Gastrocnemius medialis (tissue), 4 donors: Measurements from ENCODE around the gene ZBTB37. TPM values are rescaled to one million over a fixed set of nuclear protein-coding genes. Genes with fewer than 3 reads are reported as not detected.

ENCODE experiments used
- ATAC-seq, 2 donors: fragments of 150-250 bp; one replicate each; pipeline ENCODE4 v1.9.1; 2016
- DNase-seq, 2 donors: peaks; one replicate each; pipeline ENCODE4 v3.0.0-alpha.2; 2019
- H3K27ac ChIP-seq, 4 donors: fragments of 200-600 bp; sonication (generic); 1 replicate in 1 of 4; 2 replicates in 3 of 4; pipeline ENCODE4 v1.5.1; 2016 to 2018; ENCODE audit warnings: mild to moderate bottlenecking in 2 of 4, moderate library complexity in 1 of 4
- H3K27me3 ChIP-seq, 3 donors: fragments of 200-600 bp; sonication (generic) in 2 of 3; 1 replicate in 1 of 3; 2 replicates in 2 of 3; pipeline versions ENCODE4 v1.5.1 to v1.6.0; 2016 to 2019; ENCODE audit warnings: mild to moderate bottlenecking in 1 of 3, moderate library complexity in 1 of 3
- H3K36me3 ChIP-seq, 2 donors: fragments of 200-600 bp; sonication (generic) in 1 of 2; one replicate each; pipeline ENCODE4 v1.5.1; 2017 to 2018
- H3K4me1 ChIP-seq, 2 donors: fragments of 200-600 bp; sonication (generic) in 1 of 2; one replicate each; pipeline ENCODE4 v1.5.1; 2016 to 2017; ENCODE audit warnings: mild to moderate bottlenecking in 2 of 2
- H3K4me3 ChIP-seq, 4 donors: fragments of 200-600 bp; sonication (generic) in 3 of 4; 1 replicate in 1 of 4; 2 replicates in 3 of 4; pipeline ENCODE4 v1.5.1; 2016 to 2019; ENCODE audit warnings: mild to moderate bottlenecking in 2 of 4
- H3K9me3 ChIP-seq, 3 donors: fragments of 200-600 bp; sonication (generic) in 2 of 3; 1 replicate in 1 of 3; 2 replicates in 2 of 3; pipeline ENCODE4 v1.5.1; 2016 to 2019
- CTCF ChIP-seq, 5 experiments: fragments of 450-650 bp in 3 of 5; fragments of 200-600 bp in 2 of 5; sonication (generic) in 2 of 5; IDR thresholded peaks in 4 of 5; conservative IDR thresholded peaks in 1 of 5; 1 replicate in 4 of 5; 2 replicates in 1 of 5; pipeline ENCODE4 v1.5.1; 2016 to 2019; ENCODE audit warnings: antibody characterized with exemption in 5 of 5, mild to moderate bottlenecking in 3 of 5, moderate library complexity in 3 of 5
- POLR2A ChIP-seq, 2 donors: fragments of 450-650 bp; IDR thresholded peaks; one replicate each; pipeline ENCODE4 v1.6.1; 2017; ENCODE audit warnings: antibody characterized with exemption in 2 of 2, mild to moderate bottlenecking in 2 of 2, moderate library complexity in 2 of 2
- in situ Hi-C, 4 donors: fragments of 200-750 bp; cut with MboI; loops; one replicate each; pipeline versions ENCODE4 v1.15.0 to v1.8.0; 2017; ENCODE audit warnings: low sequenced_read_pairs in 4 of 4
- intact Hi-C: fragments of 100-400 bp; cut with DNase I; formaldehyde crosslinking; loops from one replicate; pipeline ENCODE4 v1.15.1; 2023; ENCODE audit warnings: low total_unique reads
- total RNA-seq, 4 donors: library from RNA; depleted of rRNA; stranded (reverse); fragments of >200 nt; gene quantifications; one replicate each; pipeline versions ENCODE4 v1.1.0 to v1.2.3, GENCODE V29; 2016

Gene ZBTB37
- total RNA-seq = 10 to 100 TPM in 1 of 4 donors, 1 to 10 TPM in 3; 3.5 to 13.3 (median 4.0) TPM

- ATAC-seq = no peak
- intact Hi-C loops = loop anchor here (1.0 to 5.0 kb wide), 4 partner anchors 139 to 446 kb away; partner anchors contain the start of genes PRDX6 and RABGAP1L
- peaks cover 27 to 30% of the 10 kb centered on the region in 2 donors for H3K4me1 ChIP-seq
These were observed at the start of gene ZBTB37 for GRCh38 chr1:173868266-173869020. Gene ZBTB37 (plus strand): TSS chr1:173868380. CDS start chr1:173870226, 1,846 bp downstream.

GRCh38 chr1:173818459-173818858, 49.7 kb upstream of the ZBTB37 start:
- ATAC-seq (no peak), DNase-seq (no peak)
- intact Hi-C loops (no loop called here), in situ Hi-C loops (loop anchor here in 2 of 4 donors (25.0 kb wide), 2 partner anchors 381 to 1081 kb away; no protein-coding TSS in a partner anchor)
- Histone ChIP-seq H3K9me3 (no peaks in the 10 kb centered on the region), H3K27me3 (no peaks in the 10 kb centered on the region), H3K36me3 (no peaks in the 10 kb centered on the region), H3K4me1 (peaks cover 2 to 8% of the 10 kb centered on the region in 2 donors), H3K4me3 (no peak overlapping the region), H3K27ac (no peak overlapping the region)
- no peak for TF ChIP-seq CTCF (IDR thresholded peaks at IDR 0.05 in 4 of 5, conservative IDR thresholded peaks at IDR 0.05 in 1 of 5)
- TF ChIP-seq POLR2A (IDR thresholded peaks at IDR 0.05) = no peak

More at GRCh38 chr1:173868266-173869020, at the start of gene ZBTB37:
- H3K27ac ChIP-seq = peak within 1 kb of the TSS; percentile 90 to 96 (median 95)
- peak within 1 kb of the TSS; percentile 63 to 97 (median 85) for H3K4me3 ChIP-seq
- DNase-seq = peak; percentile 71 to 81
- peaks cover 0 to 31% of the 10 kb centered on the region in 2 donors for H3K36me3 ChIP-seq
- TF ChIP-seq POLR2A (IDR thresholded peaks at IDR 0.05) = no peak
- no peak for TF ChIP-seq CTCF (IDR thresholded peaks at IDR 0.05 in 4 of 5, conservative IDR thresholded peaks at IDR 0.05 in 1 of 5)
- no peaks in the 10 kb centered on the region for H3K27me3 ChIP-seq
- no peaks in the 10 kb centered on the region for H3K9me3 ChIP-seq
- in situ Hi-C loops = loop anchor here in 1 of 4 donors (25.0 kb wide), 1 partner anchor 1119 kb away; the partner anchor contains the start of gene CACYBP

GRCh38 chr1:173821680-173822079, 46.5 kb upstream of the ZBTB37 start:
- no peaks in the 10 kb centered on the region for H3K27me3 ChIP-seq
- intact Hi-C loops = loop anchor here (10.0 kb wide), 1 partner anchor 1173 kb away; the partner anchor contains the start of gene CACYBP
- H3K4me1 ChIP-seq = peaks cover 13% of the 10 kb centered on the region in 2 donors
- in situ Hi-C loops = loop anchor here in 2 of 4 donors (5.0 to 25.0 kb wide), 3 partner anchors 384 to 1084 kb away; no protein-coding TSS in a partner anchor
- no peak overlapping the region for H3K4me3 ChIP-seq
- TF ChIP-seq CTCF (IDR thresholded peaks at IDR 0.05 in 4 of 5, conservative IDR thresholded peaks at IDR 0.05 in 1 of 5) (no peak), POLR2A (IDR thresholded peaks at IDR 0.05) (no peak)
- ATAC-seq (no peak), DNase-seq (no peak)
- no peaks in the 10 kb centered on the region for H3K9me3 ChIP-seq
- H3K36me3 ChIP-seq = no peaks in the 10 kb centered on the region
- H3K27ac ChIP-seq = no peak overlapping the region

GRCh38 chr1:173823781-173824314, 44.3 kb upstream of the ZBTB37 start:
- Histone ChIP-seq H3K27me3 (no peaks in the 10 kb centered on the region), H3K4me1 (peaks cover 13% of the 10 kb centered on the region in 2 donors), H3K27ac (peak overlapping the region; percentile 95 to 99 (median 96)), H3K9me3 (no peaks in the 10 kb centered on the region), H3K4me3 (peak overlapping the region; percentile 69 to 94 (median 76)), H3K36me3 (no peaks in the 10 kb centered on the region)
- TF ChIP-seq CTCF (IDR thresholded peaks at IDR 0.05 in 4 of 5, conservative IDR thresholded peaks at IDR 0.05 in 1 of 5) = no peak
- no peak for DNase-seq
- intact Hi-C loops = loop anchor here (1.0 to 10.0 kb wide), 6 partner anchors 109 to 1171 kb away; partner anchors contain the start of genes CACYBP, RABGAP1L and RC3H1
- in situ Hi-C loops = loop anchor here in 2 of 4 donors (5.0 to 25.0 kb wide), 3 partner anchors 387 to 1087 kb away; no protein-coding TSS in a partner anchor
- ATAC-seq = no peak
